H4 (cell line): ENCODE results near the gene RANBP10. TPM values are rescaled to one million over a fixed set of nuclear protein-coding genes. Genes with fewer than 3 reads are reported as not detected.

Source experiments
- DNase-seq: peaks from one replicate; pipeline ENCODE4 v3.0.0-alpha.2; 2015; ENCODE audit warnings: low spot score
- total RNA-seq: library from RNA; depleted of rRNA; stranded (reverse); fragments of >200 nt; shearing (Covaris generic); gene quantifications from 2 replicates; pipeline ENCODE4 v1.2.3, GENCODE V29; 2014; rRNA removed

Gene RANBP10
- total RNA-seq, 1 experiment from 2014 or later, result 3.2 TPM

- DNase-seq, result no peak
These were observed 130.4 kb downstream of the RANBP10 start for GRCh38 chr16:67675999-67676398.

GRCh38 chr16:67675579-67675935, 130.8 kb downstream of the RANBP10 start:
- DNase-seq, result no peak

- no peak for DNase-seq
These were observed 131.3 kb downstream of the RANBP10 start for GRCh38 chr16:67674851-67675578.

- no peak for DNase-seq
These were observed 132.4 kb downstream of the RANBP10 start for GRCh38 chr16:67673712-67674580.

Other genes with a start within 250 kb of the RANBP10 start
- gene CTCF, start 244.0 kb downstream of the RANBP10 start, total RNA-seq, result 40.9 and 41.3 TPM in 2 replicates
- gene CARMIL2, start 161.4 kb downstream of the RANBP10 start, total RNA-seq, result 0.17 and 0.18 TPM in 2 replicates
- 29.1 and 45.6 TPM in 2 replicates for gene ACD, start 146.3 kb downstream of the RANBP10 start, total RNA-seq
- not detected in 2 replicates for gene PARD6A, start 145.6 kb downstream of the RANBP10 start, total RNA-seq
- gene ENKD1, start 139.8 kb downstream of the RANBP10 start, total RNA-seq, result 5.6 and 6.6 TPM in 2 replicates
- not detected in 2 replicates for gene C16orf86, start 139.7 kb downstream of the RANBP10 start, total RNA-seq
- gene GFOD2, start 87.2 kb downstream of the RANBP10 start, total RNA-seq, result 10.7 and 11.5 TPM in 2 replicates
- 0.48 TPM in 1 of 2 replicates, not detected in the other for gene TSNAXIP1, start 329 bp upstream of the RANBP10 start, total RNA-seq
- 39.5 and 43.7 TPM in 2 replicates for gene THAP11, start 35.8 kb upstream of the RANBP10 start, total RNA-seq
- gene NUTF2, start 40.4 kb upstream of the RANBP10 start, total RNA-seq, result 95.0 and 256 TPM in 2 replicates
- 12.0 and 20.8 TPM in 2 replicates for gene CENPT, start 41.1 kb upstream of the RANBP10 start, total RNA-seq
- gene EDC4, start 66.5 kb upstream of the RANBP10 start, total RNA-seq, result 28.3 and 35.3 TPM in 2 replicates
- gene NRN1L, start 78.3 kb upstream of the RANBP10 start, total RNA-seq, result not detected in 2 replicates
- 7.7 and 8.1 TPM in 2 replicates for gene PSKH1, start 86.7 kb upstream of the RANBP10 start, total RNA-seq
- gene CTRL, start 125.3 kb upstream of the RANBP10 start, total RNA-seq, result 0.25 TPM in 1 of 2 replicates, not detected in the other
- gene PSMB10, start 130.3 kb upstream of the RANBP10 start, total RNA-seq, result 48.7 and 65.7 TPM in 2 replicates
- gene LCAT, start 137.6 kb upstream of the RANBP10 start, total RNA-seq, result 1.1 TPM in 1 of 2 replicates, not detected in the other
- 9.3 and 13.9 TPM in 2 replicates for gene SLC12A4, start 162.1 kb upstream of the RANBP10 start, total RNA-seq
- not detected in 2 replicates for gene DPEP3, start 173.9 kb upstream of the RANBP10 start, total RNA-seq
- not detected in 2 replicates for gene DPEP2, start 192.9 kb upstream of the RANBP10 start, total RNA-seq
- gene DPEP2NB, start 209.4 kb upstream of the RANBP10 start, total RNA-seq, result not detected in 2 replicates
- gene DDX28, start 216.7 kb upstream of the RANBP10 start, total RNA-seq, result 15.1 and 19.6 TPM in 2 replicates
- gene DUS2, start 216.7 kb upstream of the RANBP10 start, total RNA-seq, result 23.6 and 25.3 TPM in 2 replicates